ENCODE measurements around the gene PLG.

- TF ChIP-seq POLR2A (IDR thresholded peaks at IDR 0.05) = no peak
- no peak for TF ChIP-seq CTCF (IDR thresholded peaks at IDR 0.05)
- no peak for TF ChIP-seq POLR2AphosphoS5 (IDR thresholded peaks at IDR 0.05; ENCODE audit: insufficient read depth in 1 of 2, low read depth in 1 of 2)
Observed at GRCh38 chr6:160679402-160679769, 22.7 kb upstream of the PLG start.
